GM12872 (cell line): ENCODE data around the gene KCNE2.
A peak's percentile ranks its signal among the peaks of the same experiment; 100 is the strongest.

Experiments used
- TF ChIP-seq, protein P1 (sequence below): IDR thresholded peaks from 3 replicates; pipeline ENCODE4 v1.5.1; 2011; ENCODE audit warnings: low read depth, mild to moderate bottlenecking, low read length, moderate library complexity; ENCODE audit not compliant: insufficient read depth

KCNE2 gene

DNA sequence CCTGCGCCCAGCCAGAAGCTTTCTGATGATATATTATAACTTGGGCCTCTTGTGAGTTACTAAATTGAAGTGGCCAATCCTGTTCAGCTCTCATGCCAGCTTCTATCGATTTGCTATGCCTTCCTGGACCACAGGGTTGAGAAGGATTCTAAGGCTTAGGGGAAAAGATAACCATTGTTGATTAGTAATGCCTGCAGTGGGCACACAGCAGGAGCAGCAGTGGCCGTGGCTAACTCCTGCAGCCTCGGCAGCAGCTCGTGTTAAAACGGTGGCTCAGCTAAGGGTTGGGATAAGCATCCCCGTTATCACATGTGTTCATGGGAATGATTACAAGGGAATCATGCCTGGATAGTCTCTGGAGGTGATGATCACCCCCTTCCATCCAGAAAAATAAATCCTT, 20.5 kb upstream of the KCNE2 start:
- TF ChIP-seq, protein P1, sequence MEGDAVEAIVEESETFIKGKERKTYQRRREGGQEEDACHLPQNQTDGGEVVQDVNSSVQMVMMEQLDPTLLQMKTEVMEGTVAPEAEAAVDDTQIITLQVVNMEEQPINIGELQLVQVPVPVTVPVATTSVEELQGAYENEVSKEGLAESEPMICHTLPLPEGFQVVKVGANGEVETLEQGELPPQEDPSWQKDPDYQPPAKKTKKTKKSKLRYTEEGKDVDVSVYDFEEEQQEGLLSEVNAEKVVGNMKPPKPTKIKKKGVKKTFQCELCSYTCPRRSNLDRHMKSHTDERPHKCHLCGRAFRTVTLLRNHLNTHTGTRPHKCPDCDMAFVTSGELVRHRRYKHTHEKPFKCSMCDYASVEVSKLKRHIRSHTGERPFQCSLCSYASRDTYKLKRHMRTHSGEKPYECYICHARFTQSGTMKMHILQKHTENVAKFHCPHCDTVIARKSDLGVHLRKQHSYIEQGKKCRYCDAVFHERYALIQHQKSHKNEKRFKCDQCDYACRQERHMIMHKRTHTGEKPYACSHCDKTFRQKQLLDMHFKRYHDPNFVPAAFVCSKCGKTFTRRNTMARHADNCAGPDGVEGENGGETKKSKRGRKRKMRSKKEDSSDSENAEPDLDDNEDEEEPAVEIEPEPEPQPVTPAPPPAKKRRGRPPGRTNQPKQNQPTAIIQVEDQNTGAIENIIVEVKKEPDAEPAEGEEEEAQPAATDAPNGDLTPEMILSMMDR, result no peak

DNA sequence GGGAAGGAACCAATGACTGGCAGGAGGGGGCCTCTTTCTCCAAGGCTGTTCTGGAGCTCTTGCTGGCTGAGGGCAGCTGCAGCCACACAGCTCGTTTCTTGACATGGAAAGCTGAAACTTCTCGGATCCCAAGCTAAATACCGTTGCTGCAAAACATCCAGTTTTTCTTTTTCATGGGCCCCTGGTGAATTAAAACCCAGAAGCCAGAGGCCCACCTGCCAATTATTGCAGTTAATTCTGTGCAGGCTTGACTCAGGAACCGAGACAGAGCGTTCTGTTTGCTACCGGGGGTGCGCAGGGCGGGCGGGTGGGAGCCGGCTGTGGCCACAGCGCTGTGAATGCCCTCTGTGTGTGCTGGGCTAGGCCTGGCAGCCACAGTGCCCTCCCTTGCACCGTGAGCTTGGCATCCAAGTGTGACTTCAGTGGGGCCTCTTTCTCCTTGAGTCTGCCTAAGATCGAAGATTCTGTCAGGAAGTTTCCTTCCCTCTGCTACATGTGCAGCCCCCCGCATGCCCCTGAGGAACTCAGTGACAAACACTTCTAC, 19.9 kb upstream of the KCNE2 start:
- TF ChIP-seq, protein P1, result no peak

DNA sequence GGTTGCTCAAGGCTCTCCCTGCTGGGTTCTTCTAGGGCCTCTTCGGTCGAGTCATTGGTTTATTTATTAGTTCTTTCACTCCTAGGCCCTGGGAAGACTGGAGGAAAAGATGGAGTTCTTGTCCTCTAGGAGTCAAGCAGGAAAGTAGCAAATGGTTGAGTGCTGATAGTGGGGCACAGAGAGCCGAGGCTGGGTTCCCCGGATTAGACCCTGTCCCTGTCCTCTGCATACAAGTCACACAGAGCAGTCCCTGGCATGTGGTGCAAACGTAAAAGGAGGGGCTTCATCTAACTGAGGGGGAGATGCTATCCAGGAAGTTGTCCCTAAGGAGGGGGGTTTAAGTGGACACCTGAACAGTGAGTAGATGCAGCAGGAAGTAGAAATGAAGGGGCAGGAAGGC, 19.2 kb upstream of the KCNE2 start:
- TF ChIP-seq, protein P1, result no peak

DNA sequence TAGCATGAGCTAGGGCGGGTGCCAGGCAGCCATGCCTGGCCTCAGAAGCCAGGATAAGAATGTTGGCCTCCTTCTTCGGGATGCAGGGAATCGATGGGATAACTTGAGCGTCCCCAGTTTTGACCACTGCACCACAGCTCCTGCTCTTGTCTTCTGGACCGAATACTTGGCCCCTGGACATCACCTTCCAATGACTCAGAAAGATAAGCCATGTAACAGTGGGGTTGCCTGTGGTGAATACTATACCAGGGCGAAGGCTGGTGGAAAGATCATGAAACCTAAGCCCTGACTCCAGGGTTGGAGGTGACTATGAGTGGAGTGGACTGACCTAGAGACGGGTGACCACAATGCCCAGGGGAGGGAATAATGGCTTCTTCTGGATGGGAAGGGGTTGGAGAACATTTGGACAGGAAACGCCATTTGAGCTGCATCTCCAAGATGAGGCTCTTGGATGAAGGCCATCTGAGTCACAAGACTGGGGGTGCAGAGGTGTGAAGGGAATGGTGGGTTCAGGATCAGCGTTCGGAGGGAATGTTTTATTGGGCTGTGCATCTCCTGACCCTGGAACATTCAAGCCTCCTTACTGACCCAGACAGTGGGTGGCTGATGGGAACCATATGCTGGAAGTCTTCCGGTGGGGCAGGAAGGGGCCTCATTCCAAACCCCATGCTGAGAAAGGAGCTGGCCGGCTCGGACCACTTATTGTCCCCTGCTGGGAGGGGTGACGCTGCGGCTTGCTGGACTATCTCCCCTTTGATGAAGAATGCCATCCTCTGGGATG, 18.5 kb upstream of the KCNE2 start:
- TF ChIP-seq, protein P1, result no peak

DNA sequence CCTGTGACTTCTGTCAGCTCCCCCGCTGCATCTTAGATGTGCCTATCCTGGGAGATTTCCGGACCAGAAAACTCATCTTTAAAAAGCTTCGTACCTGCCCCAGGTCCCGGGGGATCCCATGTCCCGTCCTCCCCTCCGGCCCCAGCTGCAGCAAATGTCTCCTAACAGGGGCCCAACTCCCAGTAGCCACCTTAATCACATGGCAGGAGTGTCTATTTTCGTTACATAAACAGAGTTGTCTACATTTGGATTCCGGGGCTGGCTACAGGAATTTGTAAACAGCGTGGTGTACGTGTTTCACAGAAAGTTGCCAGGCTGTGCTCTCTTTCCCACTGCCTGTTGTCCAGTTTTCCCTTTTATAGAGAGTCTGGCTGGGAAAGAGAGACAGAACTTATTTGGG, 17.9 kb upstream of the KCNE2 start:
- TF ChIP-seq, protein P1, result no peak

DNA sequence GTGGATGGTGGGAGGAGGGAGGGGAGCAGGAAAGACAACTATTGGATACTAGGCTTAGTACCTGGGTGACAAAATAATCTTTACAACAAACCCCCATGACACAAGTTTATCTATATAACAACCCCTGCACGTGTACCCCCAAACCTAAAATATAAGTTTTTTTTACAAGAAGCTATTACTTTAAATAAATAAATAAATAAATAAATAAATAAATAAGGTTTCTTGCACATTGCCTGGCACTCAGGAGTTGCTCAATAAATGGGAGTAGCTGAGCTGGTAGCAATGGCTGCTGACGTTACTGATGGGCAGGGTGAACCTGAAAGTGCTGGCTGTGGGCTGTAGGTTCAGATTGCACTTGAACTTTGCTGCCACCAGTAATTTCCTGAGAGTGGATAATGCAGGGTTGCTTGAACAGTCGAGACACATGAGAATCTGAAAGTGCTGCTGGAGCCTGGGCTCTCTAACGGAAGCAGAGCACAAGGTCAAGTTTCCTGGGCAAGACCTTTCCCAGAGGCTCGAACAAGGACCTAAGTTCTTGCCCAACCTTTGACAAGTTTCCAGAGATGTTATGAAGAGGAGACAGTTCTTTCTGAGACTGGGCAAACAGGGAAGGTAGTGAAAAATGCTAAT, 14.8 kb upstream of the KCNE2 start:
- TF ChIP-seq, protein P1, result no peak

DNA sequence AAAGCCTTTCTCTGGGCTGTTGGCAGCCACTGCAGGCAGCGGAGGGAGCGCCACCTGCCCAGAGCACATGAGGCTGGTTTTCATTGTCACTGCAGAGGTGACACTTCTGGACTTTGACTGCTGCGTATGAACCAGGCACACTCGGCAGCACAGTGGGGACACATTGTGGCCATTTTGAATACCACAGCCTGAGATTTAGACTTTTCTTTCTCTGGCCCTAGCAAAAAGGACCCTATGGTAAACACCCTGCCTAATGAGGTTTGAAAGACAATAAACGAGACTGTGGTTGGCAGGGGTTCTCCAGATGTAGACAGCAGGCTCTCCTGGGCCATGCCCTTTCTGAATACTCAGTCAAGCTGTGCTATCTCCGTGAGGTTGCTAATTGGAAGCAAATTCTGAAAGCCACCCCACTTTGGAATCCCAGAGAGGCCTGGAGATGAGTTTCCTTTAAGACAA, 12.0 kb upstream of the KCNE2 start:
- TF ChIP-seq, protein P1, result peak; percentile 73
